CMK (cell line): Measurements from ENCODE around the gene CCDC188.

Source experiments
- DNase-seq: peaks from one replicate; pipeline ENCODE4 v3.0.0-alpha.2; 2010; ENCODE audit warnings: low read depth

The CCDC188 gene

GRCh38 chr22:20132686-20133246 lies 18.1 kb downstream of the CCDC188 start:
- DNase-seq, result no peak

GRCh38 chr22:20131859-20132685 lies 18.8 kb downstream of the CCDC188 start:
- DNase-seq, result no peak

- no peak for DNase-seq
These were observed 19.3 kb downstream of the CCDC188 start, which contains the start of gene ZDHHC8 for GRCh38 chr22:20131597-20131858. Gene ZDHHC8 (plus strand): TSS chr22:20131804. CDS start chr22:20131948, 144 bp downstream.

GRCh38 chr22:20130731-20131596 lies 19.9 kb downstream of the CCDC188 start:
- DNase-seq, result no peak

GRCh38 chr22:20130319-20130718 lies 20.5 kb downstream of the CCDC188 start:
- no peak for DNase-seq

GRCh38 chr22:20129747-20130014 lies 21.2 kb downstream of the CCDC188 start:
- DNase-seq, result no peak

- DNase-seq, result no peak
These were observed 21.7 kb downstream of the CCDC188 start for GRCh38 chr22:20128902-20129746.

GRCh38 chr22:20128619-20128901 lies 22.3 kb downstream of the CCDC188 start:
- DNase-seq, result no peak

GRCh38 chr22:20127869-20128618 lies 22.8 kb downstream of the CCDC188 start:
- no peak for DNase-seq

- no peak for DNase-seq
These were observed 23.5 kb downstream of the CCDC188 start for GRCh38 chr22:20127318-20127868.

GRCh38 chr22:20126284-20127029 lies 24.4 kb downstream of the CCDC188 start:
- no peak for DNase-seq

- DNase-seq, result no peak
These were observed 25.4 kb downstream of the CCDC188 start for GRCh38 chr22:20125201-20126174.

GRCh38 chr22:20124083-20124787 lies 26.6 kb downstream of the CCDC188 start:
- DNase-seq, result no peak

- DNase-seq, result no peak
These were observed 27.3 kb downstream of the CCDC188 start for GRCh38 chr22:20123366-20124082.

- DNase-seq, result no peak
These were observed 28.9 kb downstream of the CCDC188 start for GRCh38 chr22:20121856-20122415.

GRCh38 chr22:20118300-20119020 lies 32.4 kb downstream of the CCDC188 start:
- no peak for DNase-seq

- DNase-seq, result no peak
These were observed 33.1 kb downstream of the CCDC188 start for GRCh38 chr22:20117633-20118299.
